Subcutaneous abdominal adipose tissue (tissue), 5 donors: Measurements from ENCODE around the gene PLXDC2.
"Not testable (repeated sequence)": the region's sequence is repeated elsewhere in the genome, so short reads cannot be mapped to it uniquely, and the experiment has no call there.

Experiments used
- H3K27ac ChIP-seq: one replicate; pipeline ENCODE4 v1.7.0; 2013; ENCODE audit warnings: low read depth, mild to moderate bottlenecking, inconsistent platforms, low read length, moderate library complexity
- H3K27me3 ChIP-seq, 5 donors: one replicate each; pipeline ENCODE4 v1.7.0; 2013; ENCODE audit warnings: low read length in 5 of 5, inconsistent platforms in 1 of 5; ENCODE audit not compliant: control insufficient read depth in 5 of 5, insufficient read depth in 4 of 5
- H3K36me3 ChIP-seq, 5 donors: one replicate each; pipeline ENCODE4 v1.7.0; 2013; ENCODE audit warnings: low read length in 5 of 5; ENCODE audit not compliant: control insufficient read depth in 5 of 5, insufficient read depth in 5 of 5
- H3K4me1 ChIP-seq, 5 donors: one replicate each; pipeline ENCODE4 v1.7.0; 2013; ENCODE audit warnings: low read length in 5 of 5, mild to moderate bottlenecking in 3 of 5, moderate library complexity in 1 of 5; ENCODE audit not compliant: control insufficient read depth in 5 of 5, insufficient read depth in 5 of 5
- H3K4me3 ChIP-seq, 5 donors: one replicate each; pipeline ENCODE4 v1.7.0; 2013; ENCODE audit warnings: low read length in 5 of 5, low read depth in 1 of 5
- H3K9ac ChIP-seq, 5 donors: one replicate each; pipeline ENCODE4 v1.7.0; 2013; ENCODE audit warnings: low read length in 5 of 5, mild to moderate bottlenecking in 4 of 5, moderate library complexity in 3 of 5
- H3K9me3 ChIP-seq, 5 donors: one replicate each; pipeline ENCODE4 v1.7.0; 2013; ENCODE audit warnings: low read length in 5 of 5; ENCODE audit not compliant: control insufficient read depth in 5 of 5
- donor health status: healthy.
- donor health status: healthy.
- donor health status: healthy.
- donor health status: healthy.
- donor health status: healthy.

Gene PLXDC2

DNA sequence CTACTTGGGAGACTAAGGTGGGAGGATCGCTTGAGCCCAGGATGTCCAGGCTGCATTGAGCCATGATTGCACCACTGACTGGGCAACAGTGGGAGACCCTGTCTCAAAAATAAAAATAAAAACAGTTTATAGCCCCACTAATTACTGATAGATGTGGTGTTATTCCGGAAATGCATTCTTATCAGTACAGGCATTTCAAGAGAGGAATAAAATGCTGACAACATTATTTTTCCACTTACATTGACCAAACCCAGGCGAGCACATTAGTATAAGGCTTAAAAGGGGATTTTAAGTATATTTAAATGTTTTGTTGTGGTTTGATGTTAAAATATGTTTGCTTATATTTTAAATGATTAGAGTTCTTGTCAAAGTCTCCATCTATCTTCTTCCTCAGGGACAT lies 359.5 kb downstream of the PLXDC2 start:
- Histone ChIP-seq H3K36me3 (peaks cover 0 to 5% (median 2%) of the 10 kb centered on the region in 5 donors), H3K9ac (no peak overlapping the region), H3K27ac (no peak overlapping the region), H3K9me3 (no peaks in the 10 kb centered on the region), H3K4me3 (no peak overlapping the region), H3K27me3 (no peaks in the 10 kb centered on the region), H3K4me1 (no peaks in the 10 kb centered on the region)

DNA sequence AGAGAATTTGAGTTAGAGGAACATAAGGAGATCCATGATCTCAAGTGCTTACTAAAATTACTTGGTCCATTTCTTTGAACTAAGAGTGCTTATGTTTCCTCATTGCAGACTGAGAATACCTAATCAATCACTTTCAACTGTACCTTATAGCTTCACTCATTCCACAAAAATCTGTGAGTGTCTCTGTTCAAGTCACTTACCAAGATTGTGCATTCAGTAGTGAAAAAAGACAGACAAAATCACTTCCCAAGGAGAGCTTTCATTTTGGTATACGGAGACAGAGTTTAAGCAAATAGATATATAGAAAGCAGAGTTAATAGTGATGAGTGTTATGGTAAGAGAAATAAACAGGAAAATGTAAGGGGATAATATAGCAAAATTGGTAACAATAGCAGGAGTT lies 364.5 kb downstream of the PLXDC2 start:
- Histone ChIP-seq H3K4me1 (no peaks in the 10 kb centered on the region), H3K9me3 (no peaks in the 10 kb centered on the region), H3K4me3 (no peak overlapping the region), H3K27ac (no peak overlapping the region), H3K36me3 (peaks cover 0 to 5% (median 2%) of the 10 kb centered on the region in 5 donors), H3K27me3 (no peaks in the 10 kb centered on the region), H3K9ac (no peak overlapping the region)

DNA sequence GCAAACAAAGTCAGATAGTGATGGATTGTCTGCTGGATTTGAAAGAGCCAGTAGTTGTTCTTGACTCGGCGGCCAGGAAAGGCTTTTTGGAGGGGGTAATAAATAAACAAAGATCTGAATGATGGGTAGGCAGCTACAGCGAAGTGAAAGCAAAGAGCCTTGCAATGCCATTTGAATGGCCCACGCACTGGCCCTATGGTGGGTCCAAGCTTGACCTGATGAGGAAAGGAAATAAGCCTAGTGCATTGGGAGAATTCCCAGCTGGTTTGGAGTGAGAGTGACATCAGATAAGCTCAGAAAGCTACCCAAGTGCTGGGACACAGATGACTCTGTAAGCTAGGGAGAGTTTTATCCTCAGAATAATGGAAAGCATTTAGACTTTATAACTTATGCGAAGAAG lies 365.2 kb downstream of the PLXDC2 start:
- Histone ChIP-seq H3K9ac (no peak overlapping the region), H3K9me3 (no peaks in the 10 kb centered on the region), H3K27ac (no peak overlapping the region), H3K4me3 (no peak overlapping the region), H3K36me3 (peaks cover 0 to 5% (median 2%) of the 10 kb centered on the region in 5 donors), H3K4me1 (no peaks in the 10 kb centered on the region), H3K27me3 (no peaks in the 10 kb centered on the region)

DNA sequence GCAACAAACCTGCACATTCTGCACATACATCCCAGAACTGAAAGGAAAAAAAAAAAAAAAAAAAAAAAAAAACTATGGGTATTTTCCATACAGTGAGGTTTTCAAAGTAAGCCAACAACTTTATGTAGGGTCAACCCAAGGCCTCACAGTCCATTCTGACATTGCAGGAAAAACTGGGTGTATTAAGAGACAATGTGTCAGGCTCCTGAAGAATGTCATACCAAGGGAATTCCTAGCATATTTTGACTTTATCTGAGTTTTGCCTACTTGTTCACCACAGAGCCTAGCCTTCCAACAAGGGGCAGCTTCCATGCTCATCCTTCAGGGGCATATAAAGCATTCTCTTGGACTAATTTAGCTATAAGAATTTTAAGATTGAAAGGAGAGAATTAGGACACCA lies 368.9 kb downstream of the PLXDC2 start:
- Histone ChIP-seq H3K4me3 (no peak overlapping the region), H3K9ac (no peak overlapping the region), H3K36me3 (peaks cover 0 to 2% (median 0%) of the 10 kb centered on the region in 5 donors), H3K9me3 (no peaks in the 10 kb centered on the region), H3K4me1 (no peaks in the 10 kb centered on the region), H3K27ac (no peak overlapping the region), H3K27me3 (no peaks in the 10 kb centered on the region)

DNA sequence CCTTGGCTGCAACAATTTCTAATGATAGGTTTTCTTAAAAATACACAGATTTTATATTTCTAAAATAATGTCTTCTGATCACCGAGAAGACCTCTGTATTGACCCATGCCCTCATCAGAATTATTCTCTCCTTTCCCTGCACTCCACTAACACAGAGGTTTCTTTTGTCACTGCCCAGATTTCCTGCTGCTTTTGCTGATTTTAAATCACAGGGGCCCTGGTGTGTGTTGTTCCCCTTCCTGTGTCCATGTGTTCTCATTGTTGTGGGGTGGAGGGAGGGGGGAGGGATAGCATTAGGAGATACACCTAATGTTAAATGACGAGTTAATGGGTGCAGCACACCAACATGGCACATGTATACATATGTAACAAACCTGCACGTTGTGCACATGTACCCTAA lies 375.2 kb downstream of the PLXDC2 start:
- not testable (repeated sequence) for H3K36me3 ChIP-seq, H3K27me3 ChIP-seq, H3K9ac ChIP-seq, H3K27ac ChIP-seq, H3K4me3 ChIP-seq, H3K4me1 ChIP-seq, H3K9me3 ChIP-seq

DNA sequence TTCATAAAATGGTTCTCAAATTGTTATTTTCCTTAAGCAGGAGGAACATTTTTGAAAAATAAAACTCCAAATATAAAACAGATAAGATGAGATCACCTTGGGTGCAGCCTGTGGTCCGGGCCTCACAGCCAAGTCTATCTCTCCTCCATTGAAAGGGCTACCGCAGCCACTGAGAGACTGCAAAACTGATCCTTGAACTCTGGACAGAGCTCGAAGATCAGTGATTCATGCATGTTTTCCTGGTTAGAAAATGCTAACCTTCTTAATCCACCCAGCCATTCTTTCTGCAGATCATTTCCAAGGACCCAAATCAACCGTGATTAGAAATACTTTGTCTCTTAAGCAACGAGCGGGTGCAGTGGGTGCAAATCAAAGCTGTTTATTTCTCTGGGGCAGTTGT lies 378.8 kb downstream of the PLXDC2 start:
- Histone ChIP-seq H3K9me3 (no peaks in the 10 kb centered on the region), H3K9ac (no peak overlapping the region), H3K4me1 (peaks cover 0 to 4% (median 0%) of the 10 kb centered on the region in 5 donors), H3K4me3 (no peak overlapping the region), H3K36me3 (no peaks in the 10 kb centered on the region), H3K27me3 (no peaks in the 10 kb centered on the region), H3K27ac (no peak overlapping the region)

DNA sequence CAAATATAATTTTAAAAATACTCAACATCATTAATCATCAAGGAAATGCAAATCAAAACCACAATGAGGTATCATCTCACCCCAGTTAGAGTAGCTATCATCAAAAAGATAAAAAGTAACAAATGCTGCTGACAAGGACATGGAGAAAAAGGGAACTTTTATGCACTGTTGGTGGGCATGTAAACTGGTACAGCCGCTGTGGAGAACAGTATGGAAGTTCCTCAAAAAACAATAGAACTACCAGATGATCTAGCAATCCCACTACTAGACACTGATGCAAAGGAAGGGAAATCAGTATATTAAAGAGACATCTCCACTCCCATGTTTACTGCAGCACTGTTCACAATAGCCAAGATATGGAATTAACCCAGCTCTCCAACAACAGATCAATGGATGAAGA lies 384.5 kb downstream of the PLXDC2 start:
- no peak overlapping the region for H3K27ac ChIP-seq
- H3K9me3 ChIP-seq = no peaks in the 10 kb centered on the region
- H3K4me3 ChIP-seq = no peak overlapping the region
- no peaks in the 10 kb centered on the region for H3K27me3 ChIP-seq
- no peaks in the 10 kb centered on the region for H3K4me1 ChIP-seq
- H3K36me3 ChIP-seq = peaks cover 0 to 5% (median 0%) of the 10 kb centered on the region in 5 donors
- no peak overlapping the region for H3K9ac ChIP-seq

DNA sequence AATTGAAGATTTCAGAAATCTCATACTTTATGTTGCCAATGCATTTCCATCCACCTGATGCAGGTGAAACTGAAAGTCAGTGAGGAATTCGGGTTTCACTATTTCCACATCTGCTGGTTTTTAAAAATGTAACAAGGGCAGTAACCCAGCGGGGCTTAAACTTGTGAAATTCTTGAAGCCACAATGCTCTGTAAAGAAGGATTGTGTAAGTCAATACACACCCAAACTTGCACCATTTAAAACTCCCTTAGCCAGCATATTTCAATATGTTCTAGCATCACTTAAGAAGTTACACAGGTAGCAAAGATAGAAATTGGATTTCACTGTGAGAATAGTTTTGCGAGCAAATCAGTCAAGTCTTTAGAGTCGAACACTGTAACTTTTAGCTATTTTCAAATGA lies 386.1 kb downstream of the PLXDC2 start:
- Histone ChIP-seq H3K27ac (no peak overlapping the region), H3K9me3 (no peaks in the 10 kb centered on the region), H3K4me1 (no peaks in the 10 kb centered on the region), H3K4me3 (no peak overlapping the region), H3K36me3 (peaks cover 0 to 5% (median 0%) of the 10 kb centered on the region in 5 donors), H3K27me3 (no peaks in the 10 kb centered on the region), H3K9ac (no peak overlapping the region)

DNA sequence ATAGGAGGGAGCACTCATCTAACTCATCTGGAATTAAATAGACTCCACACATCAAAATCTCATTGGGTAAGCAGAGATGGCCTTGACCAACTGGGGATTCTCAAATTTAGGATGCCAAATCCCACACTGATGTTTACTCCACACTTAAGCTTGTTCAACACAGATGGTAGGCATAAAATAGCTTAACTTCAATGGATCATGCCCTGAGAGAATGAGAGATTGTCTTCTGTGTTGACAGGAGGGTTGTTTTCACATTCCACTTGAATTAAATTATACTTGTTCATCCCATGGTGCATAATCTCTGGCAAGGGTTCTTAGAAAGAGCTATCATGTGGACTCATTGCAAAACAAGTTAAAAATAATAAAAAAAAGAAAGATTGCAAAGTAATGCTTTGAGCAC lies 391.4 kb downstream of the PLXDC2 start:
- peaks cover 0 to 3% (median 0%) of the 10 kb centered on the region in 5 donors for H3K36me3 ChIP-seq
- H3K27me3 ChIP-seq = no peaks in the 10 kb centered on the region
- H3K4me1 ChIP-seq = peaks cover 0 to 3% (median 0%) of the 10 kb centered on the region in 5 donors
- H3K9ac ChIP-seq = no peak overlapping the region
- H3K9me3 ChIP-seq = no peaks in the 10 kb centered on the region
- no peak overlapping the region for H3K4me3 ChIP-seq
- no peak overlapping the region for H3K27ac ChIP-seq

DNA sequence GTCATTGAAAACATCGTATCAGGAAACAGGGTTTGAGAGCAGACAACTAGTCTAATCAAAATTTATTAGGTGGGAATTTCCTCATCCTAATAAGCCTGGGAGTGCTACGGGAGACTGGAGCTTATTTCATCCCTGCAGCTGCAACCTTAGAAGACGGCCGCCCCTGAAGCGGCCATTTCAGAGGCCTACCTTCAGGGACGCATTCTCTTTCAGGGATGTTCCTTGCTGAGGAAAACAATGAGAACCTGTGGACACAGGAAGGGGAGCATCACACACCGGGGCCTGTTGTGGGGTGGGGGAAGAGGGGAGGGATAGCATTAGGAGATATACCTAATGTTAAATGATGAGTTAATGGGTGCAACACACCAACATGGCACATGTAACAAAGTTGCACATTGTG lies 392.9 kb downstream of the PLXDC2 start:
- H3K36me3 ChIP-seq, H3K27ac ChIP-seq, H3K9me3 ChIP-seq, H3K4me3 ChIP-seq, H3K27me3 ChIP-seq, H3K9ac ChIP-seq, H3K4me1 ChIP-seq: not testable (repeated sequence)

DNA sequence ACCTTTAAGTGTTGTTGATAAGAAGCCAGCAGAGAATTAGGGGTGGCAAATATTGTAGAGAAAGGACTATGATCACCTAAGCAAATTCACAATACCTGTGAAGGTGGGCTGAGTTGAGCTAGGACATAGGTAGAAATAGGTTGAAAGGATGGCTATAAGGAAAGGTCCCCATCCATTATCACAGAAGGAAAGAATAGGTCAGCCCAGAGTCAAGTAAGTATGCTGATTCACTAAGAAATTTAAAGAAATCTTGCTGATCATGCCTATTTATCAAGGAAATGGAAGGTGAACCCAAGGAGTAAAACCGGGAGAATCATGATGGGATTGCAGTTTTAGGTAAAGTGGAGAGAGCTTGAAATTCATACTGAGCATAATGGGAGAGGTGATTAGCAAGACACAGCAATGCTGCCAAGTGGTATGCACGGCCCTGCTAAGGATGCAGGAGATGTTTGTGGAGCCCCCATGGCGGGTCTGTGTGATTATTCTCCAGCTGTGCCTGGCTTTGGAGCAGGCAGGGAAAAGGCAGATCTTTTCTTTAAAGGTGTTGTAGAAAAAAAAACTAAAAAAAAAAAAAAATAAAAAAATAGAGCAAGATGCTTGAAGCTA lies 399.4 kb downstream of the PLXDC2 start:
- no peaks in the 10 kb centered on the region for H3K27me3 ChIP-seq
- peaks cover 0 to 13% (median 3%) of the 10 kb centered on the region in 5 donors for H3K36me3 ChIP-seq
- no peaks in the 10 kb centered on the region for H3K9me3 ChIP-seq
- no peak overlapping the region for H3K27ac ChIP-seq
- no peak overlapping the region for H3K9ac ChIP-seq
- H3K4me3 ChIP-seq = no peak overlapping the region
- no peaks in the 10 kb centered on the region for H3K4me1 ChIP-seq
